GM21619 (cell line): ENCODE results near the gene JAML.

ENCODE experiments used
- ATAC-seq: cut with Tn5 transposase; IDR thresholded peaks from one replicate; pipeline ENCODE4 v1.9.1; 2021; ENCODE audit not compliant: unreplicated experiment

JAML gene

DNA sequence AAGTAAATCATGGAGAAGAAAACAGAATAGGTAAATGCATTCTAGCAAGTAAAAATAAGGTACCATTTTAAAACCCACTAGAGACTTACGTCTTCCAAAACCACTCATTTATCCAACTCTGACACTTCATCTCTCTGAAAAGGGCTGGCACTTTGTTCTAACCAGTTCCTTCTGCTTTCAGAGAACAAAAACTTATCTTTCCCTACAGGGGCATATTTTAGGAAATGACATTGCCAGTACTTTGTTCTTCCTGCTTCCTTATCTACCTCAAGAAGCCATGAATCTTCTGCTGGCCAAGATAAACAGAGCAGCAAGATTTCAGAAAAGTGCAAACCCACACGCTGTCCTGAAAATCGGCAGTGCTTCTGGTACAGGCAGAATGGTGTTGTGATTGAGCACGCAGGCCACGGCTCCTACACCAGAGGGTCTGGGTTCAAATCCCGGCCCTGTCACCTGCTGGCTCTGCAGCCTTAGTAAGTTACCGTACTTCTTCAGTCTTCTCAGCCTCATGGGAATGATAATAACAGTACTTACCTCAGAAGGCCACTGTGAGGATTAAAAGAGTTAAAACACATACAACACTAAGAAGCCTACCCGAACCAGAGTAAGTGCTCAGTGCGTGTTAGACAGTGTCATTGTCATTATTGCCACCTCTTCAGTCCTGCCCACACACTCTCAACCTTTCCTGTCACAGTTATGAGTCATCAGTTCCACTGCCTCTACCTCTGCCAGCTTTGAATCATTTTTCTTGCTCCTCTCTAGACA is 16.4 kb upstream of the JAML start:
- peak; percentile 72 for ATAC-seq

DNA sequence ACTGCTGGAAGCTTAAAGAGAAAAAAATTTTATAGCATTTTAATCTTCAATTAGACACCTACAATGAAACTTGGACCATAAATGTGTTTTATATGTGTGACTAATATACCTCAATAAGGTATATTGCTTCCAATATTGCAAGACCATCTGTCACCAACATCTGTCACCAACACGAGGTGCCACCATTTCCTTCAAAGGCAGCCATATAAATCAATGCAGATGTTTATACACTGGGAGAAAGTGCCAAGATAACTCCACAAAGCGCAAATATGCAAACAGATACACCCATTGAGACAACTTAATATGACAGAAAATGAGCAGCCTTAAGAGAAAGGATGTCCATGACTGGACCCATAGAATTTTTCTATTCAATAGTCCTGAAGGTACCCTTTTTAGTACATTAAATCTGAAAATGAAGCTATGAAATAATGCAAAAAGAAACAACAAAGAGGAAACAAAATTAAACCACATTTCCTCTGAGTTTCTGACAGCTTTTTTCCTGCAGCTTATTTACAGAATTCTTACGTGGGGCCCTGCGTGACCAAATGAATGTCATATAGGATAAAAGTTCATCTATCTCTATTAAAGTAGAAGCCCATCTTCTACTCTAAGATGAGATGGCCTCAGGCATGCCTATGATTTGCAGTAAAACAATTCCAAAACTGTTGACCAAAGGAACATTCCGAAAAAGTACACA is 14.8 kb upstream of the JAML start:
- ATAC-seq, result no peak

DNA sequence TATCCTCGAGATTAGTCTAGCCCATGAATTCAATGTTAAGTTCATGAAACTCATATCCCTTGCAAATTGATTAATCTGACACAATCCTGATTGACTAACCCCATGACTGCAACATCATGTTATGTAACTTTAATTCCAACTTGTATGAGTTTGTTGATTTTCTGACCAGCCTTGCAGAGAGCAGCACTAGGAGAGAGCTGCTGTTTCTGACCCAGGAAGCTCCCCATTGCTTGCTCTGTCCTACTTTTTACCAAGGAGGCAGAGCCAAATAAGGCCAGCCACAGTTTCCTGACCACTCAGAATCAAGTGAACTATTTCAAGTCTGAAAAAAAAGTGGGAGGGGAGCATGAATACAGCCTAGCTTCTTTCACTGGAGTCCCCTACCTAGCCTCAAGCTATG is 14.1 kb upstream of the JAML start:
- no peak for ATAC-seq

DNA sequence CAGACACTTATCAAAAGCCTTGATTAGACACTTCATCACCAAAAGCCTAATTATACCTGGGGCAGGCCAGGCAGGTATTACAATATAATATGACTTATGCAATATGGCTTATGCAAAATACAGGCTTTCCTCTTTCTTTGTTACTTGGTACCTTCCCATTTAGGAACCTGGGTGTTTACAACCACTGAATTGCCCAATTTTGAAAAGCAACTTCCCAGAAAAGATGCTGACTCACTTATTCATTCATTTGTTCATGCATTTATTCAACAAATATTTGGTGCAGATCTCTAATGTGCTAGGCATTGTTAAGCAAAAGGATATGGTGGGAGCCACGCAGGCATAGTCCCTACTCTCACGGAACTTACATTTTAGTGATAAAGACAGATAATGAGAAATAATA is 13.6 kb upstream of the JAML start:
- no peak for ATAC-seq

DNA sequence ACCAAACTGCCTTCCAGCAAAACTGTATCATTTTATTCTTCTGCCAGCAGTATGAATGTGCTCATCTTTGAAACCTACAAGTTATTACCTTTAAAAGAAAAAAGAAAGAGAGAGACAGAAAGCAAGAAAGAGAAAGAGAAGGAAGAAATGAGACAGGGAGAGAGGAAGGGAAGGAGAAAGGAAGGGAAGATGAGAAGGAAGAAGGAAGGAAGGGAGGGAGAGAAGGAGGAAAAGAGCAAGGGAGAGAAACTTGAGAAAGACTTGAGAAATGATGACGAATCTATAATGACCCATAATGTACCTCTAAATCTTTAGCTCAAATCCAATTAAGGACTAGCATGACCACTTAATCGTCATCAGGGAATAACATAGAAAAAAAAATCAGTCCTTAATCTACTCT is 11.4 kb upstream of the JAML start:
- ATAC-seq, result no peak

DNA sequence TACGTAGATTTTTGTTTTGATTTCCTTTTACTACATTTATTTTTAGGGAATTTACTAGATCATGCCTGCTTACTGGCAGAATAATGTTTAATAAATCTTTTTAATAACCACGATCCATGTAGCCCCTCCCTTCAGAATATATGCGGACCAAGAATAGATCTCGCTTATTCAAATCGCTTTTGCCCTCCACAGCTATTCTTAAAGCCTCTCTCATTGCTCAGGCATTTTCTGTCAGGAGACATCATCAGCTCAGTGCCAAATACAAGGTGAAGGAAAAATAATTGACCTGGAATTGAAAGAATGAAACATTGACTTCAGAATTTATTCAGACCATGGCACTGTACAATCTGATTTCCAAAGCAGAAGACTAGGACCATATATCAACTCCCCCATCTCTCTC is 10.0 kb upstream of the JAML start:
- no peak for ATAC-seq

DNA sequence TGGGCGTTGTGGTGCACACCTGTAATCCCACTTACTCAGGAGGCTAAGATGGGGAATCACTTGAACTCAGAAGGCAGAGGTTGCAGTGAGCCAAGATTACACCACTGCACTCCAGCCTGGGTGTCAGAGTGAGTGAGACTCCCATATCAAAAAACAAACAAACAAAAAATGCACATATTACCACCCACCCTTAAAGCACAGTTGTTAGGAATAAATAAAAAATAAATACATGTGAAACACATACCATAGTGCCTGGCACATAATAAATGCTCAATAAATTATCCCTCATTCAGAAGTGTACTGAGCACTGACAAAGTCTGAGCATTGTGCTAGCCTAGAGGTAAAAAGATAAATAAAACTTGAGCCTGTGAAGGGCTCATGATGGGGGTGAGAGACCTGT is 9.0 kb upstream of the JAML start:
- no peak for ATAC-seq

DNA sequence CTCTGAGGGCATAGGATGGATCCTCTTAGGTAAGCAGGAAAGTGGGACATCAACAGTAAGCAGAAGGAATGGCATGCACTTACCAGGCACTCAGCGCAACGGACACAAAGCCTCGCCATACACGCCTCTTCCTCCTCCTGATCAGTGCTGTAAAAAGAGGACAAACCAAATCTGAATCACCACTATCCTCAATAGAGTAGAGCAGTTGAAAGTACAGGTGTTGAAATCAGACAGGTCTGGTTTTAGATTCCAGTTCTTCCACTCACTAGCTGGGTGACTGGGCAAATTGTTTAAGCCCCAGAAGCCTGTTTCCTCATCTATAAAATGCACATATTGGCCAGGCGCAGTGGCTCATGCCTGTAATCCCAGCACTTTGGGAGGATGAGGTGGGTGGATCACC is 8.6 kb upstream of the JAML start:
- ATAC-seq, result no peak

DNA sequence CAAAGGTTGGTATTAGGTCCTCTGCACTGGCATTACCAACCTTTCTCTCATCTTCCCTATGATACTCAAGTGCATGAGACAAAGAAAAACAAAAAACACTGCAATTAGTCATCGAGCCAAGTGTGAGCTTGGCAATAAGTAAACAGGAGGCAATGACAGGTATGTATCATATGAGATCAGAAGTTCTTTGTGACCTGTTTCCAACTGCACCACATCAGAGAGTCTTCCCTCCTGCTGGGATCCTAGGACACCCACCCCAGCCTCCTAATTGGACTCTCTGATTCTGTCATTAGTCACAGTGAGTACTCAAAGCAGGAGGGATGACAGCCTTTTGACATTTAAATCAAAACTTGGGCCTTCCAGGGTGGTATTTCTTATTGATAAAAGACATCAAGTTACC is 7.8 kb upstream of the JAML start:
- ATAC-seq, result no peak

DNA sequence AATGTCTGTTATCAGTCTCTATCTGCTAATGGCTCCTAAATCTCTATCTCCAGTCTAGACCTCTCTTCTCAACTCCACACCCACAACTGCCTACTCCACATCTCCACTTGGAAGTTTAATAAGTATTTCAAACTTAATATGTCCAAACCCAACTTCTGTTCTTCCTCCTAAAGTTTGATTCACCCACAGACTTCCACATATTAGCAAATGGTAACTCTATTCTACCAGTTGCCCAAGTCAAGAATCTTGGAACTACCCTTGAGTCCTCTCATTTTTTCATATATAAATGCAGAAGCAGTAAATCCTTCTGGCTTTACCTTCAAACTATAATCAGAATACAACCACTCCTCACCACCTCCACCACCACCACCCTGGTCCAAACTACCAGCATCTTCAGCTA is 6.7 kb upstream of the JAML start:
- no peak for ATAC-seq

DNA sequence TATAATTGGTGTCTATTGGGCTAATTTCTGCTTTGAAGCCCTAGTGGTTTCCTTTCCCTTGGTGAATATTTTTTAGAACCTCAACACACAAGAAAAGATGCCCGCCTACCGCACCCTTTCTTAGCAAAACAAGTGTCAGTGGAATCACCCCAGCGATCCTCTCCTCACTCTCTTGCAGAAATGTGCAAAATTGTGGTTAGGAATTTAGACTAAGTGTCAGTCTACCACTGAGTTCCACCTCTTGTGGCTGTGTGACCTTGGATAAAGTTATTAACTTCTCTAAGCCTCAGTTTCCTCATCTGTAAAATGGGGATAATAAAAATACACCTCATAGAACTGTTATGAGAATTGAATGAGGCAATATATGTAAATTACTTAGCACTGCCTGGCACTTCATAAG is 5.3 kb upstream of the JAML start:
- ATAC-seq, result no peak

DNA sequence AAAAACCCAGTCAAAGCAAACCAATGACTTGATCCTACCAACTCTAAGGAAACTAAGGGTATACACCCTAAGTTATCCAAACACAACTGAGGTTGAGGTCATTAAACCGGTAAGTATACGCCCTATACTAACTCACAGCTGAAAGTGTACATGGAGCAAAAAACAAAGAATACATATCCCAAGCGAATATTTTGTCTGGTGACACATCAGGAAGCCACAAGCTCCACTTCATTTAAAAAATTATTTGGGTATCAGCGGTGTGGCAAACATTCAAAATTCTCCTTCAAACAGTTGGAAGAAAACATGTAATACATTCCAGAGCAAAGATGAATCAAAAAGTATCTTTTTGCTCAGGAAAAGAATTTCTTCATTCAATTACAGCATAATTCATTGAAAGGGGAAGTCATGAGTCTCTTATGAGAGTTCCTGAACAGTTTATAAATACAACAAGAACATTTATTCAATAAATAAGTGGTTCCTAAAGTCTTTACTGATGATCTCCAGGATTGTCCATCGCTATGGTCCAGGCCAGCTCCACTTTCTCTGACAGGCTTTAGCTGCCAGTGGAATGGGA is 4.5 kb upstream of the JAML start:
- ATAC-seq, result no peak

DNA sequence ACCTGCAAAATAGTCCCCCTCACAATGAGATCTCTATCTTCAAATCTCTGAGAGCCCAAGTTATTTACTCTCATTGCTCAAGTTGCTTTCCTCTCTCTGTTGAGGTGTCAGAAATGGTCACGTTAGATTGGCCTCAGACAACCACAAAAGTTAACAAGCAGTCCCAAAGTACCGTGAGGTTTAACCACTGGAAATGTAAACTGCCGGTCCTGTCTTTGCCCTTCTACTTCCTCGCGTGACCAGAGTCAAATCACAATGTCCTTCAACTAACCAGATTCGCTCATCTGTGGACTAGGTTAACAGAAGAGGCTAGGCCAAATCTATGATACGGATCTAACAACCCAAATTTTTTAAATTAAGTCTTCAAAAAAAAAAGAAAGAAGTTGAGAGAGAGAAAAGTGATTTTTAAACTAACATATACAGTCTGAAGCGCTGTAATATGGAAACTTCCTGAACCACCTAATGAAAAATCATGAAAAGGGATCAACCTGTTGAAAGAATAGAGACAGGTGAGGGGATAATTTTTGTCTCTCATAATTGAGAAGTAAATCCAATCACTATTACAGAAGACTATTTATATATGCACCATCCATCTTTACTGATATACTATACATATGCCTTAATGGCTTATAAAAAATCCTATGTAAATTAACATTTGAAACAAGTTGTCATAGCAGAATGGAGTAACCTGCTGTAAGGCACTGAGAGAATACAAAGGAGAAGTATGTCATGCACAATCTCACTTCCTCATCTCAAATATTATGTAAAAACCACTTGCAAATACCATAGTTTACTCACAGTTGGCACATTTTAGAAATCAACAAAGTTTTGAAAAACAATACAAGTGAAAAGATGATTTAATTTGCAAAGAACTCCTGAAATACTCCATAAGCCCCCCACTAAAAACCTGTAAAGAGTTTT is 3.3 kb upstream of the JAML start:
- peak; percentile 51 for ATAC-seq

DNA sequence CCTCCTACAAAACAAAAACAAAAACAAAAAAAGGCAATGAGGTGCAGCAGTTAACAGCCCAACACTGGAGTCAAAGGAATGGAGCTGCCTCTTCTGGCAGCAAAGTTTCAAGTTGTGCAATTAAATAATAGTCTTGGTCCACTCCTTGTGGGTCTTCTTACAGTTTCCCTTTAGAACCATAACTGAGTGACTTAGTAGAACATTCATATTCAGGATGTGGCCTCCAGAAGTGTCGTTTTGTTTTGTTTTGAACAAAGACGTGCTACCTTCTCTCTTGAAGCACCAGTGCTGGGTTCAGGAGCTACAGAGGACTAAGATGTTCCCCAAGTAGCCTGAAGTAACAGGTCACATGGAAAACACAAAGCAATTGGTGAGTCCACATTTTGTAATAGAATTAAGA is 2.0 kb upstream of the JAML start:
- ATAC-seq, result no peak

DNA sequence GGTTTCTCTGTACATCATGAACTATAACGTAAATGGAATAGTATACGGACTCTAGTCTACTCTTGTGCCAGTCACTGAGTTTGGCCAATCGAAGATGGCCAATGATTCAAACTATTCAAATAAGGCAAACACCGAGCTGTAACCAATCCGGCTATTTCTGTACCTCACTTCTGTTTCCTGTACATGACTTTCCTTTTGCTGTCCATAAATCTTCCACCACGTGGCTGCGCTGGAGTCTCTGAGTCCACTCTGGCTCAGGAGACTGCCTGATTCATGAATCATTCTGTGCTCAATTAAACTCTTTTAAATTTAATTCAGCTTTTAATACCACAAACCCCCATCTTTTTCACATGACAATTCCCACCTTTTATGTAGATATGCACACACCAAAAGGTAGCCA is 1.5 kb upstream of the JAML start:
- no peak for ATAC-seq

DNA sequence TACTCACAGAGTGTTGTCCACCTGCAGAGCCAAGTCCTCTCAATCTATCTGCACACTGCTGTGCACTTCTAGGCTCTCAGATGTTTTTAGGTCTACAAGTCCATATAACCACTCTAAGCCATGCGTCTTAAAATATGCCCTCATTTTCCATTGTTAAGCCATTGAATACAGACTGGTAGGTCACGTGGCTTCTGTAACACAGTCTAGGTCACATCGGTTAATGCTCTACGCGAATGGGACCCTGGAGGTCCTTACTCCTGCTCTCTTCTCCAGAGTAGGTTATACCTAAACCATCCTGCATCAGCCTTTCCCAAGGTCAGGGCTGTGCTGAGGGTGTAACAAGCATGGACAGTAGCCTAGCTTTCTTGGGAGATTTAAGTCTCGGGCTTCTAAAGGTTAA is 819 bp downstream of the JAML start:
- ATAC-seq, result no peak

DNA sequence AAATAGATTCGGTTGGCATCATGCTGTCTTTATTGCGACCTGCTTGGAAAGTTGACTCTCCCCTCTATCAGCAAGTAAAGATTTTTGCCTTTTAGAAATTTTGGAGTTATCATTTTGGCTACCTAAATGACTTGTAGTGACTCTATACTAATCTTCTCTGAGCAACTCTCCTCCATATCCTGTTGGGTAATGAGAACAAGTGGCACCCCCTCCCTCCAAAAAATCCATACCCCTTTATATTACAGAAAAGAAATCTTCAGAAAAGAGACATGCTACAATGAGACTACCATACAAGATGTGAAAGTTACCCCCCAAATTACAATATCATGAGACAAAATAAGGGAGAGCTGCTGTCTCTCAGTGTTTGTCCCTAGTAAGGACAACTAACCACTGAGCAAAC is 1.2 kb downstream of the JAML start:
- no peak for ATAC-seq

DNA sequence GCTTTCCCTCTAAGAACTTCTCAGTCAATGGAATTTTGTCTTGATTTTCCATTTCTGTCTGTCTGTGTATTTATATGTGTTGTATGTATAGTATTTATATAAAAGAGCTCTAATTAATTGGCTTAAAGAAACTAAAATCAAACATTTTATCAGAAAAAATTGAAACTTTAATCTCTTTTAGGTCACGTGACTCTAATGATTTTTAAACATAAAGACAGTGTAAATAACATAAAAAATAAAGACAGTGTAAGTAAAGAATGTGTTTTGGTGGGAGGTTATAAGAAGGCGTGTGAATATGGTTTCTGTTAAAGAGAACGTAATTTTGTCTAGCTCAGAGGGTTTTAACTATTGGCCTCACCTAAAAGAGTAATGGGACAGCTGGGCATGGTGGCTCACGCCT is 2.4 kb downstream of the JAML start:
- ATAC-seq, result no peak

DNA sequence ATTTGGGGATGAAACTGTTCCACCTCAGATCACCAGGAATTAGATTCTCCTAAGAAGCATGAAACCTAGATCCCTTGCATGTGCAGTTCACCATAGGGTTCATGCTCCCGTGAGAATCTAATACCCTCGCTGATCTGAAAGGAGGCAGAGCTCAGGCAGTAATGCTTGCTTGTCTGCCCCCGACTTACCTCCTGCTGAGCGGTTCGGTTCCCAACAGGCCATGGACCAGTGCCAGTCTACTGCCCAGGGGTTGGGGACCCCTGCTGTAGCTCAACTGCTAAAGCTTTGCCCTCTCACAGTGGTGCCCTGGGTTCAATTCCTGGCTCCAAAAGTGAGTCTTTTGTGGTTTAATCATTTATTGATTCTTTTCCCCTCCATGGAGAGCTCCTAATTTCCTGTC is 3.4 kb downstream of the JAML start:
- no peak for ATAC-seq

DNA sequence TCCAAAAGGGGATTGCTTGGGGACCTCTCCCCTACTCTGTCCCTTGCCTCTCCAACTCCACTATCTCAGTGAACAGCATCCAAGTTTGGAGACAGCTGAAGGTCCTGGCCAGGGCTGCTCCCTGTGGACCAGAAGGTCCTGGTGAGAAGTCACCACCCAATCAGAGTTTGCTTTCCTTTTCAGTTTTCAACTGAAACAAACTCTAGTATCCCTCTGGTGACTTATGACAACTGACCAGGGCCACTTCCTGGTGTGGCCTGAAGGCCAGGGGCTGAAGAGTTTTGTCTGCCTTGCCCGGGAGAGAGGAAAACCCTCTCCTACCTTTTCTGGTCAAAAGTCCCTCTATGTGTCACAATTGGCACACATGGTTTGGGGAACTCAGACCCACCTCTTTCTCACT is 5.1 kb downstream of the JAML start:
- ATAC-seq, result no peak

DNA sequence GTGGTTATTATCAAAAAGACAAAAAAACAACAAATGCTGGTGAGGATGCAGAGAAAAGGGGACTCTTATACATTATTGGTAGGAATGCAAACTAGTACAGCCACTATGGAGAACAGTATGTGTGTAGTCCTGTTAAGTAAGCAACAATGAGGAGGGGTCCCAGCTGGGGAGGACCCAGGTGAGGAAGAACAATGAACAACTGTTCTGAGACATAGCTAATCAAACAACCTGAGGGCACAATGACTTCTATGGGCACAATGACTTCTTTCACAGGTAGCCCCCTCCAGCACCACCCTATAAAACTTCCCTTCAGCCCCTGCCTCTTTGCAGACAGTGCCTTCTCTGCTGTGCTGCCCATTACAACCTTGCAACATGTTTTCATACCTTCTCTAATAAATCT is 5.6 kb downstream of the JAML start:
- ATAC-seq, result no peak

DNA sequence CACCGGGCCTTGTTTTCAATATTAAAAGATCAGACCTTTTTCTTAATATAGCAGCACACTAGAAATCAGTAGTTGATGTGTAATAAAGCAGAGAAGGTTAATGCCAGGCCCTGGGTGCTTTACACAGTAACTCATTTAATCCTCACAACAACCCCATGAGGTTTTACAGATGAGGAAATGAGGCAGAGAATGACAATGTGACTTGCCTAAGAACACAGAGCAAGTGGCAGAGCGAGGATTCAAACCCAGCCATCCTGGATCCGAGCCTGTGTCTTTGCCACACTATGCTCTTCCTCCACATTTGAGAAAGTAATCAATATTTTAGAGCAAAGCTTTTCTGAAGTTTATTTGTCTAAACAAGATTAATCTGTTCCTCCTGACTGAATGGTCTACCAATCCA is 7.2 kb downstream of the JAML start:
- ATAC-seq, result no peak
